GM12801 (cell line): ENCODE measurements around the gene KREMEN2.

Experiments used
- CTCF ChIP-seq: IDR thresholded peaks from one replicate; pipeline ENCODE4 v1.5.1; 2011; ENCODE audit warnings: control low read depth; ENCODE audit not compliant: insufficient read length; ENCODE audit errors: extremely low read depth

The KREMEN2 gene

GRCh38 chr16:2963723-2964474 lies at the start of gene KREMEN2:
KREMEN2 (plus strand) TSS chr16:2964275; CDS start chr16:2964521, 246 bp downstream.
- TF ChIP-seq CTCF = no peak

GRCh38 chr16:2915196-2915929 lies 48.7 kb upstream of the KREMEN2 start:
- TF ChIP-seq CTCF = no peak

GRCh38 chr16:2919511-2920255 lies 44.4 kb upstream of the KREMEN2 start:
- peak; percentile 51 for TF ChIP-seq CTCF

DNA sequence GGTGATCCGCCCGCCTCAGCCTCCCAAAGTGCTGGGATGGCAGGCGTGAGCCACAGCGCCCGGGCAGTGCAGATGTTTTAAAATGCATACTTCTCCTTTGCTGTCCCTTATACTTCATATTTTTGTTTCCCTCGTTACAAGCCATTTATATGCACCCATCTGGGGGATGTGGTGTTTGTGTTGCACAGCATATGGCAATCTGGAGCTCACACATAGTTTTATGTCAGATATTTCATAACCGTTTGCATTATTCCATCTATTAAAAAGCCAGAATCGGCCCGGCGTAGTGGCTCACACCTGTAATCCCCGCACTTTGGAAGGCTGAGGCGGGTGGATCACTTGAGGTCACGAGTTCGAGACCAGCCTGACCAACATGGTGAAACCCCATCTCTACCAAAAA lies 40.6 kb upstream of the KREMEN2 start:
- no peak for TF ChIP-seq CTCF

DNA sequence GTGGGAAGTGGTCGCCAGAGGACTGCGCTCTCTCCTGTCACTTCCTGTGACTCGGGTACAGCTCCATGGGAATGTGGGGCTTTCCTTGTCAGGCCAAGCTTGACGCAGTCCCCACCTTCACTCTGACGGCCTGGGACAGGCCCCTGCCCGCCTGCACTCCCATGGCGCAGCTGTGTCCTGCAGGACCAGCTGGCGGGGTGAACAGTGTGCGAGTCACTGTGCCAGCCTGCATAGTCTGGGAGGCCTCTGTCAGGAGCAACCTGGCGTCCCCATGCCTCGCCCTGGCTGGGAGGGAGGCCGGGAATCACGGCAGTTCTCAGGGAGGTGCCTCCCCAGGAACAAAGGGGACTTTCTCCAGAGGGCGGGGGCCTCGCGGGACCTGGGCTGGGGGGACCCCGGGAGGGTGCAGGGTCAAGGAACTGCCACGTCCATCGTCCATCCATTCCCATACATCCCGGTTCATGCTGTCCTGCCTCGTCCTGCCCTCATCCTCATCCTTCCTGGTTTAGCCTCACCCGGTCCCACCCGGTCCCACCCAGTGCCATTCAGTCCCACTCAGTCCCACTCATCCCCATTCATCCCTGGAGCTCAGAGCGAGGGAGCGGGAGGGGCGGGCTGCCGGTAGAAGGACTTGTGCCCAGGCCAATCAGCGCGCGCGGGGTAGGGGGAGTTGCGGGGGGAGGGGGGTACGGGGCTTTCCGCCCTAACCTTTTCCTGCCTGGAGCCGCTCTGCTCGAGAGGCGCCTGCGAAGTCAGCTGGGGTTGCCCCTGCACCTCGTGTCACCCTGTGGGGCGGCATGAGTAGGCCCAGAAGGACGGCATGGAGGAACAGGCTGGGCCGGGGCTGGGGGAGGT lies 38.9 kb upstream of the KREMEN2 start:
- TF ChIP-seq CTCF = no peak

DNA sequence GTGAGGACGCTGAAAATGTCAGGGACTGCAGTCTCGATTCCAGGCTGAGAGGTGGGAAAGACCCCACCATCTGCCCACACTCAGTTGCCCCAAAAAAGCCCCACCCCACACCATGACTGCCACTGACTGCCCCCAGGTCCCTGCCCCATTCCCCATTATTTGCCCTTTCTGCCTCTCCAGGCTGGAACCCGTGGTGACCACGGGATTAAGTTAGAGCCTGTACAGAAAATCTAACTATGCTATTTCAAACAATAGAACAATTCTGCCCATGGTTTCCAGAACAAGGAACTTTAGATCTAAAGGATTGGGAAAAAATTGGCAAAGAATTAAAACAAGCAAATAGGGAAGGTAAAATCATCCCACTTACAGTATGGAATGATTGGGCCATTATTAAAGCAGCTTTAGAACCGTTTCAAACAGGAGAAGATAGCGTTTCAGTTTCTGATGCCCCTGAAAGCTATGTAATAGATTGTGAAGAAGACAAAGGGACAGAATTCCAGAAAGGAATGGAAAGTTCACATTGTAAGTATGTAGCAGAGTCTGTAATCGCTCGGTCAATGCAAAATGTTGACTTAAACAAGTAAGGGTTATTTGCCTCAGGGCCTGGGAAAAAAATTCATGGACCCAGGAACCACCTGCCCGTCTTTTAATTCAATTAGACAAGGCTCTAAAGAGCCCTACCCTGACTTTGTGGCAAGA lies 38.0 kb upstream of the KREMEN2 start:
- no peak for TF ChIP-seq CTCF
